DMS 273 treated with DMSO at 0.1 percent for 48 hours (cell line): ENCODE results near the gene NCAM2.
"Not testable (repeated sequence)": the region's sequence is repeated elsewhere in the genome, so short reads cannot be mapped to it uniquely, and the experiment has no call there.

ENCODE experiments used
- DNase-seq: peaks from one replicate; lab custom pipeline; 2025; lab: John Stamatoyannopoulos, UW

The NCAM2 gene

GRCh38 chr21:21103692-21104091, 105.5 kb downstream of the NCAM2 start:
- no peak for DNase-seq

GRCh38 chr21:21109736-21110135, 111.5 kb downstream of the NCAM2 start:
- DNase-seq: no peak

GRCh38 chr21:21111309-21111920, 113.2 kb downstream of the NCAM2 start:
- no peak for DNase-seq

- DNase-seq: no peak
These were observed 116.3 kb downstream of the NCAM2 start for GRCh38 chr21:21114461-21114860.

GRCh38 chr21:21119091-21119490, 120.9 kb downstream of the NCAM2 start:
- no peak for DNase-seq

- DNase-seq: no peak
These were observed 124.5 kb downstream of the NCAM2 start for GRCh38 chr21:21122680-21123079.

- no peak for DNase-seq
These were observed 134.2 kb downstream of the NCAM2 start for GRCh38 chr21:21132390-21132789.

- DNase-seq: no peak
These were observed 139.8 kb downstream of the NCAM2 start for GRCh38 chr21:21137986-21138385.

- DNase-seq: no peak
These were observed 148.6 kb downstream of the NCAM2 start for GRCh38 chr21:21146587-21147373.

- DNase-seq: no peak
These were observed 149.2 kb downstream of the NCAM2 start for GRCh38 chr21:21147374-21147745.

GRCh38 chr21:21148009-21148408, 149.8 kb downstream of the NCAM2 start:
- DNase-seq: no peak

- DNase-seq: no peak
These were observed 150.3 kb downstream of the NCAM2 start for GRCh38 chr21:21148514-21148913.

- not testable (repeated sequence) for DNase-seq
These were observed 151.2 kb downstream of the NCAM2 start for GRCh38 chr21:21149445-21149844.

- DNase-seq: no peak
These were observed 153.0 kb downstream of the NCAM2 start for GRCh38 chr21:21151231-21151630.

GRCh38 chr21:21156397-21156796, 158.2 kb downstream of the NCAM2 start:
- no peak for DNase-seq

- no peak for DNase-seq
These were observed 158.7 kb downstream of the NCAM2 start for GRCh38 chr21:21156957-21157356.

GRCh38 chr21:21158376-21158918, 160.2 kb downstream of the NCAM2 start:
- no peak for DNase-seq

- DNase-seq: no peak
These were observed 161.2 kb downstream of the NCAM2 start for GRCh38 chr21:21159253-21159899.

- DNase-seq: no peak
These were observed 164.6 kb downstream of the NCAM2 start for GRCh38 chr21:21162786-21163185.

- DNase-seq: no peak
These were observed 165.7 kb downstream of the NCAM2 start for GRCh38 chr21:21163904-21164303.

GRCh38 chr21:21165063-21165645, 166.9 kb downstream of the NCAM2 start:
- DNase-seq: no peak

GRCh38 chr21:21174676-21175075, 176.5 kb downstream of the NCAM2 start:
- DNase-seq: no peak
